HFF-Myc (cell line): Measurements from ENCODE around the gene KIRREL2.
"Not testable (repeated sequence)": the region's sequence is repeated elsewhere in the genome, so short reads cannot be mapped to it uniquely, and the experiment has no call there.

Experiments used
- DNase-seq: peaks from one replicate; pipeline ENCODE4 v3.0.0-alpha.2; 2011; ENCODE audit warnings: low read depth; ENCODE audit errors: extremely low read depth
- H3K4me3 ChIP-seq: replicated peaks from 2 replicates; pipeline ENCODE4 v1.5.1; 2011; ENCODE audit warnings: low read depth, mild to moderate bottlenecking, control low read depth, low read length
- TF ChIP-seq, protein P1 (sequence below): IDR thresholded peaks from 2 replicates; pipeline ENCODE4 v1.5.1; 2012; ENCODE audit warnings: mild to moderate bottlenecking, low read depth, low read length, control low read depth; ENCODE audit errors: missing control alignments

KIRREL2 gene

DNA sequence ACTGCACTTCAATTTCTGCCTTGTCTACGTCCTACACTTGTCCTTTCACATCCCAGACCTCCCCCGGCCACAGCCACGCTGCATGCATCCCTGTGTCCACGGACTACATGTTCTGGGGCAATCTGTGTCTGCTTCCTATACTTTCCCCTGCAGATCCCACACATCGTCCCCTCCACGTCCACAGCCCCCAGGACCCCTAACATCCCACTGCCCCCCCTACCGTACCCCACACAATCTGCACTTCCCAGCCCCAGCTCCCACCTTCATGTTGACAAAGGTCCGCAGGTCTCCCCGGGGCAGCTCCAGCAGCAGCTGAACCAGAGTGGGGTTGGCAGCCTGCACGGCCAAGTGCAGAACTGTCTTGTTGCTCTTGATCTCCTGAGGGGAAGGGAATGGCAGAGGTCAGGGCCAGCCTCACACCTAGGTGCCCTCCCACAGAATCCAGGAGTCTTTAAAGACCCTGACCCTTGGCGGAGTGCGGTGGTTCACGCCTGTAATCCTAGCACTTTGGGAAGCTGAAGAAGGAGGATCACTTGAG is 33.5 kb downstream of the KIRREL2 start:
- no peak for DNase-seq
- H3K4me3 ChIP-seq = no peak overlapping the region
- TF ChIP-seq, protein P1, sequence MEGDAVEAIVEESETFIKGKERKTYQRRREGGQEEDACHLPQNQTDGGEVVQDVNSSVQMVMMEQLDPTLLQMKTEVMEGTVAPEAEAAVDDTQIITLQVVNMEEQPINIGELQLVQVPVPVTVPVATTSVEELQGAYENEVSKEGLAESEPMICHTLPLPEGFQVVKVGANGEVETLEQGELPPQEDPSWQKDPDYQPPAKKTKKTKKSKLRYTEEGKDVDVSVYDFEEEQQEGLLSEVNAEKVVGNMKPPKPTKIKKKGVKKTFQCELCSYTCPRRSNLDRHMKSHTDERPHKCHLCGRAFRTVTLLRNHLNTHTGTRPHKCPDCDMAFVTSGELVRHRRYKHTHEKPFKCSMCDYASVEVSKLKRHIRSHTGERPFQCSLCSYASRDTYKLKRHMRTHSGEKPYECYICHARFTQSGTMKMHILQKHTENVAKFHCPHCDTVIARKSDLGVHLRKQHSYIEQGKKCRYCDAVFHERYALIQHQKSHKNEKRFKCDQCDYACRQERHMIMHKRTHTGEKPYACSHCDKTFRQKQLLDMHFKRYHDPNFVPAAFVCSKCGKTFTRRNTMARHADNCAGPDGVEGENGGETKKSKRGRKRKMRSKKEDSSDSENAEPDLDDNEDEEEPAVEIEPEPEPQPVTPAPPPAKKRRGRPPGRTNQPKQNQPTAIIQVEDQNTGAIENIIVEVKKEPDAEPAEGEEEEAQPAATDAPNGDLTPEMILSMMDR = no peak

DNA sequence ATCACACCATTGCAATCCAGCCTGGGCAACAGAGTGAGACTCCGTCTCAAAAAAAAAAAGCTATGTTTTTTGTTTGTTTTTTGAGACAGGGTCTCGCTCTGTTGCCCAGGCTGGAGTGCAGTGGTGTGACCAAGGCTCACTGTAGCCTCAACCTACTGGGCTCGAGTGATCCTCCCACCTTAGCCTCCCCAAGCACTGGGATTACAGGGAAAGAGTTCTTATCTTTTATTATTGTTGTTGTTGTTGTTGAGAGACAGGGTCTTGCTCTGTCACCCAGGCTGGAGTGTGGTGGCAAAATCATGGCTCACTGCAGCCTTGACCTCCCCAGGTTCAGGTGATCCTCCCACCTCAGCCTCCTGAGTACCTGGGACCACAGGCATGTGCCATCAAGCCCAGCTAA is 35.1 kb downstream of the KIRREL2 start:
- H3K4me3 ChIP-seq, DNase-seq: not testable (repeated sequence)

DNA sequence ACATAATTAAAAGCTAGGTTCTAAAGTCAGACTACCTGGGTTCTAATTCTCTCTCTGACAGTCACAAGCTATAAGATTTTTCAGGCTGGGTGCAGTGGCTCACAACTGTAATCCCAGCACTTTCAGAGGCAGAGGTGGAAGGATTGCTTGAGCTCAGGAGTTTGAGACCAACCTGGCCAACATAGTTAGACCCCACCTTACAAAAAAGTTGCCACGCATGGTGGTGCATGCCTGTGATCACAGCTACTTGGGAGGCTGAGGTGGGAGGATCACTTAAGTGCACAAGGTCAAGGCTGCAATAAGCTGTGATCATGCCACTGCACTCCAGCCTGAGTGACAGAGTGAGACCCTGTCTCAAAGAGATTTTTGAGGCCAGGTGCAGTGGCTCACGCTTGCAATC is 37.6 kb downstream of the KIRREL2 start:
- TF ChIP-seq, protein P1 = no peak
- H3K4me3 ChIP-seq = no peak overlapping the region
- no peak for DNase-seq

DNA sequence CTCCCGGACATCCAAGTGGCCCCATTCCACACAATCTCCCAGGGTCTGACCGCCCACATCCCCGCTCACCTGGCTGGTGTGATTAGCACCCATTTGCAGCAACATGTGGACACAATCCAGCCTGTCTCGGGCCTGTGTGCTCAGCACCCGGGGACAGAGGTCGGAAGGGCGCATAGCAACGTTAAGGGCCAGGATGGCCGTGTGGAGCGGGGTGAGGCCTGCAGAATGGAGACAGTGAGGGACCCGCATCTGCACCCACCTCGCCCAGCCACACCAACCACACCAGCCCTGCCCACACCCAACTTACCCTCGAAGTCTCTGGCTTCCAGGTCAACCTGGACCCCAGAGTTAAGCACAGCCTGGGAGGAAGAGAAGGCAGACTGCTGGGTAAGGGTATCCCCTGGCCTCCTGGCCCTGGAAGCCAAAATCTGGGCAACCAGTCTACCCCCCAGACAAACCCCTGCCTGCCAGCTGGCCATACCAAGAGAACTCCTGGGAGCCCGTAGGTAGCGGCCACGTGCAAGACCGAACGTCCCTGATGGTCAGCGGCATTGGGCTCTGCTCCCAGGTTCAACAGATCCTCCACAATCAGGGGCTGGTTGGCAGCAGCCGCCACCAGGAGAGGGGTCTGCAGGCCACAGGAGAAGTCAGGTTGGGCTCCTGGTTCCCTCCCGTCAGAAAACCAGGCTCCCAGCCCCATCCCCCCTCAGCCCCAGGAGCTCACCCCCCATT is 39.4 kb downstream of the KIRREL2 start:
- no peak overlapping the region for H3K4me3 ChIP-seq
- no peak for DNase-seq
- TF ChIP-seq, protein P1 = no peak

DNA sequence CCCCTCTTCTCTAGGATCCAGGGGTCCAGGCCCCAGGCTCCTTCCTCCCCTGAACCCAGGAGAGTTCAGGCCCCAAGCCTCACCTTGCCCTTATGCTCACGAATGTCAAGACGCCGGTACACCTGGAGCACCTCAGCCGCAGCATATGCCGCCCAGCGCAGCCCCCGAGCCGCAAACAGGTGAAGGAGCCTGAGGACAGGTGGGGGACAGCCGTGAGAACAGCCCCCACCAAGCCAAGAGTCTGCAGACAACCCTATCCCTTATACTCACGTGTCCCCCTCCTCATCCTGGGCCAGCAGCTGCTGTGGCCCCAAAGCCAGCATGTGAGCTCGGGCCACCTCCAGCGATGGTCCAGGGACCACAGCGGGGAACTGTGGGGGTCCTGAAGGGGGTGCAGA is 39.9 kb downstream of the KIRREL2 start:
- no peak overlapping the region for H3K4me3 ChIP-seq
- TF ChIP-seq, protein P1 = no peak

DNA sequence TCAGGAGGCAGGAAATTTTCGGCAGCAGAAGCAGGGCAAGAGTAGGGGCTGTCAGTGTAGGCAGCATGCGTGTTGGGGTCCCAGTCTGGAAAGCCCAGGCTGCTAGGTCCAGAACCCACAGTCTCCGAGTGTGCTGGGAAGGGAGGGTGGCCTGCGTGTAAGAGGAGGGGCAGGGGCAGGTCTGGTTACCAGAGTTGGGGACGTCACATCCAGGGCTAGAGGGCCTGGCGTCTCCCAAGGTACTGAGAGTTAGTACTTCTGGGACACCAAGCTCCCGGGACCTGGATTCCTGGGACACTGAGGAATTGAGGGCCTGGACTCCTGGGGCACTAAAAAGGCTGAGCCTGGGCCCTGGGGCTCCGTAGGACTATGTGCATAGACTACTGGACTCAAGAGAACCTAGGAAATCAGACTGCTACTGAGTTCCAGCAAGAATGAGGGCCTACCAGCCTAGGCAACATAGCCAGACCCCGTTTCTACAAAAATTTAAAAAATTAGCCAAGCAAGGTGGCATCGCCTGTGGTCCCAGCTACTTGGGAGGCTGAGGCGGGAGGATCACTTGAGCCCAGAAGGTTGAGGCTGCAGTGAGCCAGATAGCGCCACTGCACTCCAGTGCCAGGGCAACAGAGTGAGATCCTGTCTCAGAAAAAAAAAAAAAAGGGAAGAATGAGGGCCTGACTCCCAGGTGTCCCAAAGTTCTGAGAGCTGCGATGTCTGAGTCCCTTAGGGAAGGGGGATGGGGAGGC is 41.2 kb downstream of the KIRREL2 start:
- TF ChIP-seq, protein P1 = no peak
- no peak for DNase-seq
- H3K4me3 ChIP-seq = peak overlapping the region; percentile 79

More for the DNA sequence above, 39.9 kb downstream of the KIRREL2 start:
- no peak for DNase-seq

DNA sequence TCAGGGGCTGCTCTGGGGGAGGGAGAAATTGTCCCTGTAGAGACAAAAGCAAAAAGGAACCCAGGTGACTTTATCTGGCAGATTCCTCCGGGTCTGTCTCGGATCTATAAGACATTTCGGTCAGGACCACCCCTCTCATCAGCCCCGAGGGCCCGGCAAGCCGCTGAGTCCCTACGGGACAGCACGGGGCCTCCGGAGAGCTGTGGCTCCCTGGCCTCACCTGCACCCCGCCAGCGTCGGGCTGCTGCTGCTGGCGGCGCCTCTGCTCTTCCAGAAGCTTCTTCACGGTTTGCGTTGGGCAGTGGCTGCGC is 41.7 kb downstream of the KIRREL2 start:
- DNase-seq = no peak
- TF ChIP-seq, protein P1 = no peak
- H3K4me3 ChIP-seq = peak overlapping the region; percentile 79
